ENCODE data around the gene STX7.
"Not testable (repeated sequence)": the region's sequence is repeated elsewhere in the genome, so short reads cannot be mapped to it uniquely, and the experiment has no call there.

STX7 gene

GRCh38 chr6:132512638-132513632, at the start of gene STX7:
Gene STX7 (minus strand): TSS chr6:132513116. CDS start chr6:132503530, 9,586 bp downstream.
- DNase-seq: peak; percentile 55

- not testable (repeated sequence) for DNase-seq
Measured at GRCh38 chr6:132560087-132560486, 47.2 kb upstream of the STX7 start.

GRCh38 chr6:132552372-132552771, 39.5 kb upstream of the STX7 start, which contains the start of gene TAAR8:
Gene TAAR8 (plus strand): TSS chr6:132552672. CDS start chr6:132552693, 21 bp downstream.
- no peak for DNase-seq

GRCh38 chr6:132551214-132551613, 38.3 kb upstream of the STX7 start:
- no peak for DNase-seq

DNA sequence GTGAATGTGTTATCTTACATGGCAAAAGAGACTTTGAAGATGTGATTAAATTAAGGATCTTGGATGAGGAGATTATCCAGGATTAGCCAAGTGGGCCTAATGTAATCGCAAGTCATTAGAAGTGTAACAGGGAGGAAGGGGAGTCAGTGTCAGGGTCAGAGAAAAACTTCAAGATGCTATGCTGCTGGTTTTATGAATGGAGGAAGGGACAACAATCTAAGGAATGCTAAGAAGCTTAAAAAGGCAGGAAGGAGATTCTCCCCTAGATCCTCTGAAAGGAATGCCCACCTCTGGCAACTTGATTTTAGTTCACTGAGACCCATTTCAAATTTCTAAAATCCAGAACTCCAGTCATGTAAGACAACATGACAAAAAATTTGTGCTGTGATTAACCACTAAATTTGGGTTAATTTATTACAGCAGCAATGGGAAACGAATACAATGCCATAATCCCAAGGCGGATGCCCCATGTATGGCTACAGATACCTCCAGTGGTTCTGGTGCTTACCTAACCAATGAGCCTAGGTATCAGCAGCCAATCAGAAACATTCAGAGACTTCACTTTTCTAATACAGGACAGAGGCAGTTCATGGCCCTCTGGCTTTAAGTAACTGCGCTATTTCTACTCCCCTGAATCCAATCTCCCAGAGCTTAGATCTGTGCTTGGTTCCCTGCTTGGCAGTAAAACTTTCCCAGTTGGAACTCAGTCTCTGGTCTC, 36.0 kb upstream of the STX7 start:
- no peak for DNase-seq

- no peak for DNase-seq
Measured at GRCh38 chr6:132544826-132545225, 31.9 kb upstream of the STX7 start.

- no peak for DNase-seq
Measured at GRCh38 chr6:132537977-132538376, 25.1 kb upstream of the STX7 start, which contains the start of gene TAAR9. Gene TAAR9 (plus strand): TSS chr6:132538277. CDS start chr6:132538290, 13 bp downstream.

GRCh38 chr6:132537145-132537544, 24.2 kb upstream of the STX7 start:
- no peak for DNase-seq

- not testable (repeated sequence) for DNase-seq
Measured at GRCh38 chr6:132534546-132534945, 21.6 kb upstream of the STX7 start.

GRCh38 chr6:132530293-132530974, 17.5 kb upstream of the STX7 start:
- DNase-seq: no peak

DNA sequence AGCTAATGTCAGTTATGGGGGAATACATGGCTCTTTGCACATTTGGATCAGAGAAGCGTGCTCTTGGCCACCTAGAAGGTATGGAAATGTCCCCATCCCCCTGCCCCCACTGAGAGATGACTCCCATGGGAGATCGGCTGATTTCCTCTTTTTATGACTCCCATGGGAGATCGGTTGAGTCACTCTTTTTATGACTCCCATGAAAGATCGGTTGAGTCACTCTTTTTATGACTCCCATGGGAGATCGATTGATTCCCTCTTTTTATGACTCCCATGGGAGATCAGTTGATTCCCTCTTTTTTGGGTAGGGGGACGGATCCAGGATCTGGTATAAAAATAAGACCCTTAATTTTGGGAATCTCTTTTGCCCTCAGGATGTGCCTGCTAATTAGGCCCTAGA, 14.9 kb upstream of the STX7 start:
- no peak for DNase-seq

- DNase-seq: no peak
Measured at GRCh38 chr6:132526461-132526860, 13.5 kb upstream of the STX7 start.

DNA sequence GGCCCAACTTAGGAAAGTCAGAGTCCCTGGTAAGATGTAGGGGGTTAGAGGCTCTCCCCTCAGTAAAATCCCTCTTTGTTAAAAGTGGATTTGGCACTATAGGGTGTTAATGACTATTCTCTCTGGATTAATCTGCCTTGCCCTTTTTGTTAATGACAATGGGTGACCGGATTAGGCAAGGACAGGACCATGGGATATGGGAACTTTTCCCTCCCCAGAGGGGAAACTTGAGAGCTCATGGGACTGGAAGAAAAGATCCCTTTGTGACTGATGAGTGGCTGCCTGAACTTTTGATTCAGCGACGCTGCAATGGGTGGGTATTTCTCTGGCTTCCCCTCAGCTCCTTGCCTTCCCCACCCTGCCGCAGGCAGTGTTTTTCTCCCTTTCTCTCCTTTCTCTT, 12.9 kb upstream of the STX7 start:
- no peak for DNase-seq

DNA sequence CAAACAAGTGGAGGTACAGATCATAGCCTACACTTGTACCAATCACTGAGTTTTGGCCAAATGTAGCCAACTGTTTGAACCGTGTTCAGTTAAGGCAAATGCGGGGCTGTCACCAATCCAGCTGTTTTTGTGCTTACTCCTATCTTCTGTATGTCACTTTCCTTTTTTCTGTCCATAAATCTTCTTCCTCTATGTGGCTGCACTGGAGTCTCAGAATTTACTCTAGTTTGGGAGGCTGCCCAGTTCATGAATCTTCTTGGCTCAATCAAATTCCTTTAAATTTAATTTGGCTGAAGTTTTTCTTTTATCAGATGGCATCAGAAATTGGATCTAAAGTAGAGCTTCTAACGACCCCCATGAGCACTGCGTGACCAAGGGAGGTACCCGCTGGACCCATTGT, 11.7 kb upstream of the STX7 start:
- no peak for DNase-seq

DNA sequence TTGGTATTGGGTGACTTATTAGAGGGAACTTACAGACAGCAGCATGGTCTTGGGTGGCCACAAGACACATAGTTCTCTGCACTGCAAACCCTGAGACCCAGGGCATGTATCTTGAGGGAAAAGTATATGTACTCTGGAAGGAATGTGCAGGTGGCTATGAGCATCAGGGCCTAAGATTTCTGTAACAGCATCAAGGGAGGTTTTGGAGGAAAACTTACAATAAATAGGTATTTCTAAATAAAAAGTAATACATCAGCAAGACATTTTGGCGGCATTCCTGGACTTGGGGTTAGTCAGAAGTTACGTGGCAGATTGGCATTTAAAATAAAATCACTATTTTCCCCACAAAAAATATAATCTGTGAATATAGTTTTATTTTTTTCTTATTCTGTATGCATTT, 8.0 kb upstream of the STX7 start:
- no peak for DNase-seq

- no peak for DNase-seq
Measured at GRCh38 chr6:132515386-132515785, 2.5 kb upstream of the STX7 start.

GRCh38 chr6:132513831-132514545, 1.1 kb upstream of the STX7 start:
- no peak for DNase-seq

- no peak for DNase-seq
Measured at GRCh38 chr6:132512342-132512637, 626 bp downstream of the STX7 start.

- DNase-seq: no peak
Measured at GRCh38 chr6:132511831-132512220, 1.1 kb downstream of the STX7 start.

DNA sequence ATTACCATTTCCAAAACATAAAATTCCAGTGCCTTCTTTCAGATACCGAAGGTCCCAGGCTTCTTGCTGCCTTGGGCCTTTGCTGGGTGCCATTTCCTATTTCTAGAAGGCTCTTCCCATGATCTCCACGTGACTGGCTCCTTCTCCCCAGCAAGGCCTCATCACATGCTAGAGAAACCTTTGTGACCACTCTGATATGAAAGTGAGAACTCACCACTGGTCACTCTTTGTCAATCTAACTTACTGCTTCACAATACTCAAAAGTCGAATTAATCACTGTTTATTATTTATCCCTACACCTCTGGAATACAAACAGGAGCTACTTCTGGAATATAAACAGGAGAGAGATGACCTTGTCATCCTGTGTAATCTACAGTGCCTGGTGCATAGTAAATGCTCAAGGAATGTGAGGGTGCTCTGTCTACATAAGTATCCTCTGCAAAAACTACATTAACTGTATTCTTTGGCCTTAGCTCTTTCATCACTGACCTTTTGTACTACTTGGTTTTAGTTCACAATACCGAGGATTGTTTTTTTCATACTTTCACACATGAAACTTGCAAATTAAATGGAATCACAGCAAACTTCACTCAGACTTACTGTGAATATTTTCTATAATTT, 1.6 kb downstream of the STX7 start:
- no peak for DNase-seq

DNA sequence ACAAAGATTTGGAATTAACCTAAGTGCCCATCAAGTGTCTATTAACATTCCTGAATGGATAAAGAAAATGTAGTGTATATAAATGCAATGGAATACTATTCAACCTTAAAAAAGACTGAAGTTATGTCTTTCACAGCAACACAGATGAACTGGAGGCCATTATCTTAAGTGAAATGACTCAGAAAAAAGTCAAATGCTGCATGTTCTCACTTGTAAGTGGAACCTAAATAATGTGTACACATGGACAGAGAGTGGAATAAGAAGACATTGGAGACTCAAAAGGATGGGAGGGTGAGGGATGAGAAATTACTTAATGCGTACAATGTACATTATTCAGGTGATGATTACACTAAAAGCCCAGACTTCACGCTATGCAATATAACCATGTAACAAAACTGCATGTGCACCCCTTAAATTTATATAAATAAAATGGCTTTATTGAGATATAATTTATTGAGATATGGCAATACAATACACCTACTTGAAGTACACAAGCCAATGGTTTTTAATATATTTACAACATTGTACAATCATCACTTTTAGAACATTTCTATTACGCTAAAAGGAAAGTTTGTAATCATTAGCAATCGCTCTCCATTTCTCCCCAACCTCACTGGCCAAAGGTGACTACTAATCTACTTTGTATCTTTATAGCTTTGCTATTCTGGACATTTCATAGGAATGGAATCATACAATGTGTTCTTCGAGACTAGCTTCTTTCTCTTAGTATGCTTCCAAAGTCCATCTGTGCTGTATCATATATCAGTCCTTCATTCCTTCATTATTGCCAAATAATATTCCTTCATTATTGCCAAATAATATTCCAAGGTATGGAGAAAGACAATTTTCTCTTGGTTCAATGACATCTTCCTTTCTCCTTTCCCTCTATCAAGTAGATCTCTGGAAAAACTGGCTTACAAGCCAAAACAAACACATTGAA, 5.8 kb downstream of the STX7 start:
- no peak for DNase-seq

All from NCI-H1048 (cell line).